Measurements from ENCODE around the gene PTAR1. TPM values are rescaled to one million over a fixed set of nuclear protein-coding genes. Genes with fewer than 3 reads are reported as not detected.

The PTAR1 gene
- total and polyA plus RNA-seq, 4 donors: 8.6 to 177 (median 25.9) TPM

DNA sequence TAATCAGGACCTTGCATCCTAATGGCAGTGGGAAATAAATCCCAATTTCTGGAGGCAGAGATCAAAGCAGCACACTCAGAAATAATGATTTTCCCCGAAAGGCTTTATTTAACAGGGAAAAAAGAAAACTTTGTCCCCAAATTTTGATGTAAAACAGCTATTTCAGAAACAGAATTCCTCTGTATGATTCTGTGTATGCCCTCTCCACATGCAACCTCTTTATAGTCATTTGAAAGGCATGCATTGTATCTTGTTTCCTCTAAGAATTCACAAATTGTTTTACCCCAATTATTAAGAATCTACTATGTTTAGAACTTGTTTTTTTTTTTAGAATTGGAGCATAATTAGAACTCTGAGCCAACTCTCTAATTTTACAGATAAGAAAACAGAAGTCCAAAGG, 2.7 kb upstream of the PTAR1 start:
- no peak for DNase-seq
- Histone ChIP-seq H3K4me3 (no peak overlapping the region), H3K27ac (ENCODE audit: low read depth in 1 of 2, low read length in 1 of 2) (no peak overlapping the region), H3K9ac (ENCODE audit: insufficient read depth in 1 of 2, low read length in 2 of 2) (no peak overlapping the region), H3K27me3 (ENCODE audit: control insufficient read depth in 3 of 3, insufficient read depth in 3 of 3, low read length in 2 of 3) (no peaks in the 10 kb centered on the region), H3K36me3 (ENCODE audit: control insufficient read depth in 4 of 4, insufficient read depth in 4 of 4, low read length in 4 of 4) (peaks cover 0 to 3% (median 1%) of the 10 kb centered on the region in 4 donors), H3K9me3 (ENCODE audit: control insufficient read depth in 4 of 4, insufficient read depth in 3 of 4, low read length in 3 of 4) (no peaks in the 10 kb centered on the region), H3K4me1 (ENCODE audit: control insufficient read depth in 5 of 5, insufficient read depth in 5 of 5, low read length in 5 of 5) (peaks cover 0 to 15% (median 5%) of the 10 kb centered on the region in 5 donors)
- 89 to 94% methylated on average over 1 of the region's 1 CpG for WGBS, 2 donors
- TF ChIP-seq, protein P1, sequence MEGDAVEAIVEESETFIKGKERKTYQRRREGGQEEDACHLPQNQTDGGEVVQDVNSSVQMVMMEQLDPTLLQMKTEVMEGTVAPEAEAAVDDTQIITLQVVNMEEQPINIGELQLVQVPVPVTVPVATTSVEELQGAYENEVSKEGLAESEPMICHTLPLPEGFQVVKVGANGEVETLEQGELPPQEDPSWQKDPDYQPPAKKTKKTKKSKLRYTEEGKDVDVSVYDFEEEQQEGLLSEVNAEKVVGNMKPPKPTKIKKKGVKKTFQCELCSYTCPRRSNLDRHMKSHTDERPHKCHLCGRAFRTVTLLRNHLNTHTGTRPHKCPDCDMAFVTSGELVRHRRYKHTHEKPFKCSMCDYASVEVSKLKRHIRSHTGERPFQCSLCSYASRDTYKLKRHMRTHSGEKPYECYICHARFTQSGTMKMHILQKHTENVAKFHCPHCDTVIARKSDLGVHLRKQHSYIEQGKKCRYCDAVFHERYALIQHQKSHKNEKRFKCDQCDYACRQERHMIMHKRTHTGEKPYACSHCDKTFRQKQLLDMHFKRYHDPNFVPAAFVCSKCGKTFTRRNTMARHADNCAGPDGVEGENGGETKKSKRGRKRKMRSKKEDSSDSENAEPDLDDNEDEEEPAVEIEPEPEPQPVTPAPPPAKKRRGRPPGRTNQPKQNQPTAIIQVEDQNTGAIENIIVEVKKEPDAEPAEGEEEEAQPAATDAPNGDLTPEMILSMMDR (IDR thresholded peaks at IDR 0.05; ENCODE audit: control extremely low read depth, extremely low read depth): no peak
- ATAC-seq (ENCODE audit: insufficient read depth, low FRiP score): no peak

DNA sequence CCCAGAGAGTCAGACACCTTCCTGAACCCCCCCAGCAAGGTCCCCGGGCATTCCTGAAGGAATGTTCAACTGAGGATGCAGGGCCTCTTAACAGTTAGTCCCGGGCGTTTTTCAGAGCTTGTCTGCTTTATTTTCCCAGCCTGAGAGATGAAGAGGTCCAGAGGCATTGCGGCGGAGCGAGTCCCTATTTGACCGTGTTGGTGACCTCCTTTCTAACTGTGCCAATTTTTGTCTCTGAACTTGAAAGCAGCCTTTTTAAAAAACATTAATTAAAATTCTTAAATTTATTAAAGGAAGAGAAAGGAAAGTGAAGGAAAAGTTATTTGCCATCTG, 433 bp upstream of the PTAR1 start:
- H3K9ac ChIP-seq (ENCODE audit: insufficient read depth in 1 of 2, low read length in 2 of 2): peak overlapping the region; percentile 72 to 93
- H3K4me3 ChIP-seq: peak overlapping the region; percentile 2
- 21 to 22% methylated on average over 7 of the region's 7 CpGs for WGBS, 2 donors
- peaks cover 0 to 31% (median 14%) of the 10 kb centered on the region in 5 donors for H3K4me1 ChIP-seq (ENCODE audit: control insufficient read depth in 5 of 5, insufficient read depth in 5 of 5, low read length in 5 of 5)
- peaks cover 0 to 7% (median 1%) of the 10 kb centered on the region in 4 donors for H3K36me3 ChIP-seq (ENCODE audit: control insufficient read depth in 4 of 4, insufficient read depth in 4 of 4, low read length in 4 of 4)
- DNase-seq (no peak), ATAC-seq (ENCODE audit: insufficient read depth, low FRiP score) (peak; percentile 5)
- TF ChIP-seq, protein P1 (IDR thresholded peaks at IDR 0.05; ENCODE audit: control extremely low read depth, extremely low read depth): no peak
- no peaks in the 10 kb centered on the region for H3K27me3 ChIP-seq (ENCODE audit: control insufficient read depth in 3 of 3, insufficient read depth in 3 of 3, low read length in 2 of 3)
- H3K9me3 ChIP-seq (ENCODE audit: control insufficient read depth in 4 of 4, insufficient read depth in 3 of 4, low read length in 3 of 4): no peaks in the 10 kb centered on the region
- peak overlapping the region; percentile 65 to 89 for H3K27ac ChIP-seq (ENCODE audit: low read depth in 1 of 2, low read length in 1 of 2)

DNA sequence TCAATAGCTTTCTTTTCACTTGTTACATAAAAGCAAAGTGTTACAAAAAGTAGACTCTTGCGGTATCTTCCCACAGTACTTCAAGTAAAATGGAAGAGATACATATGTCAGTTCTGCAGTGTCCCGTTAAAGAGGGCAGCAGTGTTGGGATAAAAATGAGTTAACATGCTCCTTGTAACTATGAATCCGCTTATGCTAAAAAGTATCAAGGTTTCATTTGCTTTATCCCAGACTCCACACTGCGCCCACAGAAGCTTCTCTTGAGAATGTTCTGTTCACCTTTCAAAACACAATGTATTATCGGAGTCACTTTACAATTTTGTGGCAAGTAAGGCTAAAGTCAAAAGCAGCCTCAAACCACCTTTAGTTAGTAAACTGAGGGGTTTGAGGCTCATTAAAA, 790 bp downstream of the PTAR1 start:
- DNase-seq: peak in 2 of 3 donors; percentile 56 to 79
- H3K27ac ChIP-seq (ENCODE audit: low read depth in 1 of 2, low read length in 1 of 2): peak overlapping the region; percentile 96 to 99
- peaks cover 0 to 33% (median 14%) of the 10 kb centered on the region in 5 donors for H3K4me1 ChIP-seq (ENCODE audit: control insufficient read depth in 5 of 5, insufficient read depth in 5 of 5, low read length in 5 of 5)
- H3K4me3 ChIP-seq: peak overlapping the region; percentile 94
- peaks cover 0 to 7% (median 1%) of the 10 kb centered on the region in 4 donors for H3K36me3 ChIP-seq (ENCODE audit: control insufficient read depth in 4 of 4, insufficient read depth in 4 of 4, low read length in 4 of 4)
- H3K9ac ChIP-seq (ENCODE audit: insufficient read depth in 1 of 2, low read length in 2 of 2): peak overlapping the region; percentile 67 to 74
- H3K27me3 ChIP-seq (ENCODE audit: control insufficient read depth in 3 of 3, insufficient read depth in 3 of 3, low read length in 2 of 3): no peaks in the 10 kb centered on the region
- no peaks in the 10 kb centered on the region for H3K9me3 ChIP-seq (ENCODE audit: control insufficient read depth in 4 of 4, insufficient read depth in 3 of 4, low read length in 3 of 4)
- ATAC-seq (ENCODE audit: insufficient read depth, low FRiP score): no peak
- TF ChIP-seq, protein P1 (IDR thresholded peaks at IDR 0.05; ENCODE audit: control extremely low read depth, extremely low read depth): no peak
- WGBS, 2 donors: 2% methylated on average over 5 of the region's 5 CpGs
